Stimulated activated naive CD4-positive, alpha-beta T cell treated with Interleukin-2 at 50 U/mL for 16 hours (primary cell): ENCODE measurements around the gene KDM4F.
"Not testable (repeated sequence)": the region's sequence is repeated elsewhere in the genome, so short reads cannot be mapped to it uniquely, and the experiment has no call there.

Source experiments
- DNase-seq: peaks from one replicate; lab custom pipeline; 2025; lab: John Stamatoyannopoulos, UW

KDM4F gene

DNA sequence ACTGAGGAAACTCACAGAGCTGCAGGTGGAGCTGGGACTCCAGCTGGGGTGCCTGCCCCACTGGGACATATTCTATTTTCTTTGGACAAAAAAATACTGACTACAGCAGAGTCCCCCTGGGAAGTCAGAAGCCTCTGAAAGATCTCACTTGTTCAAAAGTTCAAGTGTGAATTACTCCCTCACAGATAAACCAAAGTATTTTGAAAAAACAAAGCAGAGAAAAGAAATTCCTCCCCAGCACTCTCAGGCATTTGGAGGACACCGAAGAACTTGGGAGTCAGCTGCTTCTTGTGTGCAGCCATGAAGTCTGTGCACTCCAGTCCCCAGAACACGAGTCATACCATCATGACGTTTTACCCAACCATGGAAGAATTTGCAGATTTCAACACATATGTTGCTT is at the start of gene KDM4F:
TSS of gene KDM4F (plus strand) at position 301 of the 400 bp plus-strand sequence.
- not testable (repeated sequence) for DNase-seq

DNA sequence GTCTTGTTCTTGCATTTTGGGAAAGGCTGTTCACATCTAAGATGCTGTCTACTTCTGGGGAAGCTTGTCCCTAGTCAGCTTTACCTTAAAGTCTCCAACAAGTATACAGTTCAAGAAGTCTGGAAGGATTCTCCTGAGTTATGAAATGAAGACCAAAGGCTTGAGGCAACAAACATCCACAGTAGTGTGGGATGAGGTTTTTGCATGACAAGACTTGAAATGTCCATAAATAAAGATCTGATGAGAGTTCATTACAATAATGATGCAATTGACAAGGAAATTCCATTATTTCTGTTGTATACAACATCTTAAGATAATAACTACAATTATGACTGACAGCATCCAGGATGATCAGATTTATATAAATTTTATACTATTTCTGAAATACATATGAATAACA is 45.5 kb upstream of the KDM4F start:
- DNase-seq = no peak

DNA sequence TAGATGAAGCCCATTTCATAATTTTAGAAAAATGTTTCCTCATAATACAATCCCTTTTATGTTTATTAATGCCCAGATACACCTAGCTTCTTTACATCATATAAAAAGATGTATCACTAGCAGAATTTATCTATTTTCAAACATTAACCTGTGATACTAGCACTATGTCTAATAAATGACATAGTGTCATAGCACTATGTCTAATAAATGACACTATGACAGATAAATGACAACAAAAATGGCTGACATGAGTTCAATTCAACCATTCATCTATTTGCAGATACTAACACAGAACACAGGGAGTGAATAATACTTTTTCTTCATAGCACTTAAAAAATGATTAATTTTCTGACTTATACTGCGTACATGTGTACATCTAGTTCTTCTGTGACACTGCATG is 43.6 kb upstream of the KDM4F start:
- DNase-seq = no peak

DNA sequence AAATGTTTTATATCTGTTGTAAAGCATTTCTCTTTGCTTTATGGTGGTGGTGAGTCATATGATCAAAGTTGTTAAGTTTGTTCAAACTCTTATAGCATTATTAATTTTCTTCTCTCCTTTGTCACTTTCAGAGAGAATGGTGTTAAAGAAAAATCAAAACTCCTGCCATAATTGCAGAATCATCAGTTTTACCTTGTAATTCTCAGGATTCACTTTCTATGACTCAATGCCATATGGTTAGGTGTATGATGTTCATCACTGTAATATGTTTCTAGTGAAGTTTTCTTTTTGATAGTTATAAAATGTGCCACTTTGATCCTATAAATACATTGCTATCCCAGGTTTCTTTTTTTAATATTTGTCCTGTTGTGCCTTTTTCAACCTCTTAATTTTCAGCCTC is 37.8 kb upstream of the KDM4F start:
- DNase-seq = no peak

DNA sequence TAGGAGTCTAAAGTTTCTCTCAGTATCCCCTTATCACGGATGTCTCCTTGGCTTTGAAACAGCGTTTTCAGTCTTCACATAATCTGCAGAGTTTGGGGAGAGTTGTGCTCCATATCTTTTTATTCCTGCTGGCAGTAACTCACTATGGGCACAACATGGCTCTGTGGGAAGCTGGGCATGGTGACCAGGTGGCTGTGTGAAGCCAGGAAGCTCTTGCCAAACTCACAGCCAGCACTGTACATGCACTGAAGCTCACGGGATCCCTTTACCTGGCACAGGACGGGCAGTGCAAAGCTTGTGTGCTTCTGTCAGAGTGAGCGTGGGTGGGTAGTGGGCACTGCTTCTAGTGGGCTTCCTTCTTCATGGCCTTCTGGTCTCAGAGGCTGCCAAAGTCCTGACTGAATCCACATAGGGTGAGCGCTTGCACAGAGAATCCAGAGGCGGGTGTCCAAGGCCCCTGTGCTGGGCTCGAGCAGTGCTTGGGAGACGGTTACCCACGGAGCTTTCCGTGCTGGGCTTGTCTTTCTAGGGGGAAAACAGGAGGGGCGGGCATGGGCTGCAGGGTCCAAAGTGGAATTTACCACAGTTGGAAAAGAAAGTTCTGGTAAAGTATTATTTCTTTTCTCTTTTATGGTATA is 34.9 kb upstream of the KDM4F start:
- DNase-seq = no peak

DNA sequence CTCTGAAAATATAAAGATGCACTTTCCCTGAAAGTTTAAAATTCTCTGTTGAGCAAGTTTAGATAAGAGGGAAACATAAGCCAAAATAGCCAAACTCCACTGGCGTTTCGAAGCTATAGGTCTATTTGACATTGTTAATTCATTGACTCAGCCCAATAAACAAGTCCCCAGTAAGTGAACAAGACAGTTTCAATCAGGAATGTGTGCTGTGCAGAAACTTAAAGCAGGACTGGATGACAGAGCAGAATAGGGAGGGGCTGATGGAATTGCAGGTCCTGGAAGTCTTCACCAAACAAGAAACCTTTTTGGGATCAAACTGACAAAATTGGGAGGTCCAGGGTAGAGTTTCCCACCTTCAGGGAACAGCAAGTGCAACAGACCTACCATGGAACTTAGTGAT is 33.1 kb upstream of the KDM4F start:
- no peak for DNase-seq

DNA sequence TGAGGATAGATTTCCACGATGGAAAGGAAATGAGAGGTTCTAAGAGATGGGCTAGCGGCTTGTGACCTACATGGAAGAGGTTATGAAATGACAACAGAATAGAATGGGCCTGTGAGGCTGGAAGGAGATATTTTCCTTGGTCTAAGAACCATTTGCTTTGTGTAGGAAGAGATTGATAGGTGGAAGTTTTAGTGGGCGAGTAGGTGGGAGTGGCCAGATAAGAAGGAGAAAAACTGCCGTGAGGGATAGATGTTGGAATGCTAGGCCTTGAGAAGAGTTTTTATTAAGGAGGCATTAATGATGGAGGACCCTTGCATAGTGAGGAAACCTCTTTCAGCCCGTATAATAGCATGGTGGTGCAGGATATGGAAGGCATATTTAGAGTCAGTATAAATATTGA is 27.8 kb upstream of the KDM4F start:
- not testable (repeated sequence) for DNase-seq

DNA sequence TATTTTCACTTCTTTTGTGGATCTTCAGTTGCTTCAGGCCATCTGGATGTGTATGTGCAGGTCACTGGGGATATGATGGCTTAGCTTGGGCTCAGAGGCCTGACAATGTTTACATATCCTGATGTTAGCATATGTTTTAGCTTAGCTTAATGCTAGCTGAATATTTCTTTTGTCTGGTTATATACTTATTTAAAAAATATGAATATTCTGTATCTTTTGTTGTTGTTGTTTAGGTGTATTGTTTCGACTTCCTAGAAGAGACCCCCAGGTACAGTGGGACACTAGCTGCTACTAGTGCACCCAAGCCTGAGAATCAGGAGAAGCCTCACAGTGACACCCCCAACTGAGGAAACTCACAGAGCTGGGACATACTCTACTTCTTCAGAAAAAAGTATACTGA is 24.3 kb upstream of the KDM4F start, which contains the start of gene KDM4E:
TSS of gene KDM4E (plus strand) at position 301 of the 400 bp plus-strand sequence. CDS start 300 bp downstream, outside the sequence.
- DNase-seq = no peak

DNA sequence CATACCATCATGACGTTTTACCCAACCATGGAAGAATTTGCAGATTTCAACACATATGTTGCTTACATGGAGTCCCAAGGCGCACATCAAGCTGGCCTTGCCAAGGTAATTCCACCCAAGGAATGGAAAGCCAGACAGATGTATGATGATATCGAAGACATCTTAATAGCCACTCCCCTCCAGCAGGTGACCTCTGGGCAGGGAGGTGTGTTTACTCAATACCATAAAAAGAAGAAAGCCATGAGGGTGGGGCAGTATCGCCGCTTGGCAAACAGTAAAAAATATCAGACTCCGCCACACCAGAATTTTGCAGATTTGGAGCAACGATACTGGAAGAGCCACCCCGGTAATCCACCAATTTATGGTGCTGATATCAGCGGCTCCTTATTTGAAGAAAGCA is 23.6 kb upstream of the KDM4F start:
- DNase-seq = not testable (repeated sequence)

DNA sequence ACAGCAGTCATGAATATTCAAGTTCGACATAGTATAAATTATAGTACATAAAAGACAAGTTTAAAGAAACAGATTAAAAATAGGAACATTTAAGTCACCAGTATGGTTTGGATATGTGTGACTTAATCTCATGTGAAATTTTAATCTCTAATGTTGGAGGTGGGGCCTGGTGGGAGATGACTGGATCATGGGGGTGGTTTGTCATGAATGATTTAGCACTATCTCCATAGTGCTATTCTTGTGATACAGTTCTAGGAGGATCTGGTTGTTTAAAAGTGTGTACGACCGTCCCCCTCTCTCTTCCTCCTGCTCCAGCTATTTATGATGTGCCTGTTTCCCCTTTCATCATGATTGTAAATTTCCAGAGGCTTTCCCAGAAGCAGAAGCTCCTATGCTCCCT is 20.9 kb upstream of the KDM4F start:
- no peak for DNase-seq

DNA sequence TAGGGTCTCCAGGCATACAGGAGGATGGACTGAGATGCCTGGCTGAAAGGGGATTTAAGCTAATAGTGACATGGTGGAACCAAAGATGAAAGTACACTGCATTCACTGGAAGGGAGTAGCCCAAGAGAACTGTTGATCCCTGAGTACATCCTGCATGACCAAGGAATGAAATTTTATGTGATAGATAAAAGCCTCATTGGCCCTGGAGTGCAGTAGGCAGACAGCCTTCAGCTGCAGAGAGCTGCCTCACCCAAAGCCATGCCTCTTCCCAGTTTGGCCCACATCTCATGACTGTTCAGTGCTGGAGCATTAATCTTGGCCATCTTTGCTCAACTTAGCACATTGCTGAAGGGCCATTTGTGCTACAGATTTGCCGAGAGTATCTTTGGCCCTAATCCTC is 16.2 kb upstream of the KDM4F start:
- no peak for DNase-seq

DNA sequence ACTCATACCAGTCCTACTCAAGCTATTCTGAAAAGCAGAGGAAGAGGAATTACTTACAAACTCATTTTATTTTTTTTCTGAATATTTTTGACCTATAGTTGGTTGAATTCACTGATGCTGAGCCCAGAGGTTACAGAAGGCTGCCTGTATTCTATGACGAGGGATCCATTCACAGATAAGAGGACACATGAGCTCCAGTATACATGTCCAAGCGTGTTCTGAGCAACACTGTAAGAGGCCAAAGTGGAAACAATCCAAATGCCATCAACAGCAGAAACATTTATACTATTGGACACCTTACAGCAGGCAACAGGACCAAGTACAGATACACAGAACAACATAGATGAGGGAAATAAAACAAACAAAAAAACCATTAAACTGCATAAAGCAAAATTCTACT is 13.9 kb upstream of the KDM4F start:
- DNase-seq = no peak

DNA sequence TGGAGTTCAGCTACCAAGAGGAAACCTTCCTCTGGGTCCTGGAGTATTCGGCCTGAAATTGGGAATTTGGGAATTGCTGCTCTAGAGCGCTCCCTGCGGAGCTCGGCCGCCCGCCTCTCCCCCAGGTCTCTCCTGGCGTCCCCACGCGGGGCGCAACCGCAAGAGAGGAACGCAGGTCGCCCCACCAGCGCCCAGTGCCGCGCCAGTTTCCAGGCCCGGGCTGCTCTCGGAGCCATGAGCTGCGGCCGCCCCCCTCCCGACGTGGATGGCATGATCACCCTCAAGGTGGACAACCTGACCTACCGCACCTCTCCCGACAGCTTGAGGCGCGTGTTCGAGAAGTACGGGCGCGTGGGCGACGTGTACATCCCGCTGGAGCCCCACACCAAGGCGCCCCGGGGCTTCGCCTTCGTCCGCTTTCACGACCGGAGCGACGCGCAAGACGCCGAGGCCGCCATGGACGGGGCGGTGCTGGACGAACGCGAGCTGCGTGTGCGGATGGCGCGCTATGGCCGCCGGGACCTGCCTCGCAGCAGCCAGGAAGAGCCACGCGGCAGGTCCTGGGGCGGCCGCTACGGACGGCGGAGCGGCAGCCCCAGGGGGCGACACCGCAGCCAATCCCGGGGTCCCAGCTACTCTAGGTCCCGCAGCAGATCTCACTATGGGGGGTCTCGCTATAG is 11.7 kb upstream of the KDM4F start:
- DNase-seq = not testable (repeated sequence)

DNA sequence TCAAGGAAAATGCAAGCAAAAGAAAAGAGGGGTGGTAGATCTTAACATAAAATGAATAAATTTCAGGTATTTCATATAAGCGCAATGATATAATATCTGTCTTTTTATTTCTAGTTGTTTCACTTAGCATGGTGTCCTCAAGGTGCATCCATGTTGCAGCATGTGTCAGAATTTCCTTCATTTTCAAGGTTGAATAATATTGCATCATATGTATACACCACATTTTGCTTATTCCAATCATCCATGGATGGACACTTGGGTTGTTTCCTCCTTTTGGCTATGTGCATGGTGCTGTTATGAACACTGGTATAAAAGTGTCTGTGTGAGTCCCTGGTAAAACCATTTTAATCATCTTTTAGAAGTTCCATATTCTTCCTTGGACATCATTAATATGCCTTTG is 7.0 kb upstream of the KDM4F start:
- no peak for DNase-seq

DNA sequence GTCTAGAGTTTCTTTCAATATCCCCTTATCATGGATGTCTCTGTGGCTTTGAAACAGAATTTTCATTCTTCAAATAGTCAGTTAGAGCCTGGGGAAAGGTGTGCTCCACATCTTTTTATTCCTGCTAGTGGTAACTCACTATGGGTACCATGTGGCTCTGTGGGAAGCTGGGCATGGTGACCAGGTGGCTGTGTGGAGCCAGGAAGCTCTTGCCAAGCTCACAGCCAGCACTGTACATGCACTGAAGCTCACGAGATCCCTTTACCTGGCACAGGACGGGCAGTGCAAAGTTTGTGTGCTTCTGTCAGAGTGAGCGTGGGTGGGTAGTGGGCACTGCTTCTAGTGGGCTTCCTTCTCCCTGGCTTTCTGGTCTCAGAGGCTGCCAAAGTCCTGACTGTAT is 6.3 kb upstream of the KDM4F start:
- no peak for DNase-seq

DNA sequence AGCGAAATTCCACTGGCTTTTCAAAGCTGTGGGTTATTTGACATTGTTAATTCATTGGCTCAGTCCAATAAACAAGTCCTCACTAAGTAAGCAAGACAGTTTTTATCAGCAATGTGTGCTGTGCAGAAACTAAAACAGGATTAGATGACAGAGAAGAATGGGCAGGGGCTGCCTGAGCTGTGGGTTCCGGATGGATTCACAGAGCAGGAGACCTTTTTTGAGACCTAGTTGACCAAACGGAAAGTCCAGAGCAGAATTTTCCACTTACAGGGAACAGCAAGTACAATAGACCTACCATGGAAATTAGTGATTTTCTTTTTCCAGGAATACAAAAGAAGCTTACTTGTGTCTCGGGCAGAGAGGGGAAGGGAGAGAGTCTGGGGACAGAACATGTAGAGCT is 5.2 kb upstream of the KDM4F start:
- no peak for DNase-seq

DNA sequence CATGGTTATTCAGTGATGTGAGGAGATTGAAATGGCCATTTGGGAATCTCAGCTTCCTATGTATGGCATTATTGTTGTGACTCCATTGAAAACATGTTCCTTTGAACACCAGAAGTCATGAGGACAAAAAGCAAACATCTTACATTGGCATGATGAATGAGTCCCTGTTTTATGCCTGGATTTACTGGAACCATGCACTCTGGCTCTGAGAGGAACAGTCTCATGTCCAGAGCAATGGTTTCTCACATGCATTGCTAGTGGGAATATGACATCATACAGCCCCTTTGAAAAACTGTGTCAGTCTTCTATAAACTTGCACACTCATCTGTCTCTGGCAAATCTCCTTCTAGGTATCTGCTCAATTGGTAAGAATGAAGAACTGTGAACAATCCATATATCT is 3.4 kb upstream of the KDM4F start:
- DNase-seq = no peak

DNA sequence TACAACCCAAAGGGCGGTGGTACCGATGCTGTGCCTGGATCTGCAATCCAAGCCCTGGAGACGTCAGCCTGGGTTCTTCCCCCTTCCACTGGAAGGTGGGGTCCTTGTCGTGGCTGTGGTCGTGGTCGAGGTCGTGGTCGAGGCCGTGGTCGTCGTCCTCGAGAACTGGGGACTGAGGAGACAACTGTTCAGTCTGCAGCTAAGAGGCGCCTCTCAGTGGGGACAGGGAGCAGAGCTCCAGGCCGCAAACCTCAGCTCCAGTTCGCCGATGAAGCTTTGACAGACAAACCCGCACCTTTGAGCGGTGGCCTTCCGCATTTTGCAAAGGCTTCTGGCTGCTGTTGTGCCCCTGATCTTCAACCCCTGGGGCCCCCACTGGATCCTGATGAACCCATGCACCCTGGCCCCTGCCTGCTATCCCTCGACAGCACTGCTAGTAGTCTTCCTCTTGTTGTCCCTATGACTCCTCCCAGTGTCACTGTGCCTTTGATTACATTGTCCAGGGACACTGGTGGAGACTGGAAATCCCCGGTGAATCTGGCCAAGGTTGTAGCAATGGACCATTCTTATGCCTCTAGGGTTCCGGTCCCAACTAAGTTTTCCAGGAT is 1.5 kb downstream of the KDM4F start:
- no peak for DNase-seq

DNA sequence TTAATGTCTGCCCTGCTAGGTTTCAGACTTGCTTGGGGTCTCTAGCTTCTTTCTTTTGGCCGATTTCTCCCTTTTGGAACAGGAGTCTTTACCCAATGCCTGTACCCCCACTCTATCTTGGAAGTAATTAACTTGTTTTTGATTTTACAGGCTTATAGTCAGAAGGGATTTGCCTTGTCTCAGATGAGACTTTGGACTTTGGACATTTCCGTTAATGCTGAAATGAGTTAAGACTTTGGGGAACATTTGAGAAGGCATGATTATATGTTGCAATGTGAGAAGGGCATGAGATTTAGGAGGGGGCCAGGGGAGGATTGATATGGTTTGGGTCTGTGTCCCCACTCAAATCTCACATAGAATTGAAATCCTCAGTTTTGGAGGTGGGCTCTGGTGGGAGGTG is 5.1 kb downstream of the KDM4F start:
- no peak for DNase-seq

DNA sequence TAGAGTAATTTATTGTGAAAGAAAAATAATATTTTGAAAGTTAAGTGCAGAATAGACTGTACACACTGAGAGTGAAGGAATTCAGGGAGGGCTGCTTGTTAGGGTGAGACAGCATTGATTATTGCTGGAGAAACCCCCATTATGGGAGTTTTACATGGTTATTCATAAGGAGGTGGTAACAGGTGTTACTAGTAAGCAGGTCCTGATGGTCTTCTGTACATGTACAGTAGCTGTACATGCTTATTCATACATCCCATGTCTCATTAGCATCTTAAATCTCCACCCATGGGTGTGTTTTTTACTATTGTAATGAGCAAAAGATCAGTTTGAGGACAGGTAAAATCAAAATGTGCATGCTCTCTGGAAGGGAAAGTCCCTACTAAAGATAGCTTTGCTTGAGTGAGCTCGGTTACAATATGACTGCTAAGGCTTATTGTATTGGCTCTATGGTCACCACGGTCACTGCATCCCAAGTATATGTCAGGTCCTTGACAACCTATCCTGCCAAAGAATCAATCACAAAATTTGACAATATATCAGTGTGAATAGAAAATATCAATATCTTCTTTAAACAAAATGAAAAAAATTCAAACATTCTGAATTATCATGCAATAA is 6.2 kb downstream of the KDM4F start:
- DNase-seq = no peak

DNA sequence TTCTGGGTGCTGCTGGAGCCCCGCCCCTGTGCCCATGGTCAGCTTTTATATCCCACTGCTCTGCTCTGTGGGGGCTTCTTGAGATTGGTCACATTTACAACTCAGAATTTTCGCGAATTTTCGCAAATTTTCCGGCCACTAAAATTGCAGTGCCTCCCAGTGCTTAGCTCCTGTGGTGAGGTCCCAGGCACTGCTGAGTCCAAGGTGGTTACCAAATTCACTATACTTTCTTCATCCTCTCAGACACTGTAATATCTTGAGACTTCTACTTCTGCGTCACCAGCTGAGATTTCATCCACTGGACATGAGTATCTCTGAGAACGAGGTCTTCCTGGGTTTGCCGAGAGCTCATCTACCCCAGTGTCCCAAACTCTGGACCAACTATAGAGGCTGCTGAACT is 8.7 kb downstream of the KDM4F start:
- DNase-seq = no peak

DNA sequence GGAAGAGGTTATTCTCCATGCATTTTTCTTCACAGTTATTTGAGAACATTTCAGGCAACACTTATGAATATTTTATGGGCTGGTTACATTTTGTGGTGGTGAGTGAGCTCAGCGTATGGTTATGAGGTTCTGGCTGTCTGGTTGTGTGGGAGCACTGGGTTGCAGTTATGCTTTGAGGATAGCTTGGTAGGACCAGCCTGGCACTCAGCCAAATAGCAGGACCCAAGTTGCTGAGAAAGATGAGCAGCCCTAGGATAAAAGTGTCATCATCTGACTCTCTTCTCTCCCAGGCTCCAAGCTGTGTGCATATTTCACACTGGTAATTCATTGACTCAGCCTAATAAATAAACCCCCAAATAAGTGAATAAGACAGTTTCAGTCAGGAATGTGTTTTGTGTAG is 9.4 kb downstream of the KDM4F start:
- no peak for DNase-seq

DNA sequence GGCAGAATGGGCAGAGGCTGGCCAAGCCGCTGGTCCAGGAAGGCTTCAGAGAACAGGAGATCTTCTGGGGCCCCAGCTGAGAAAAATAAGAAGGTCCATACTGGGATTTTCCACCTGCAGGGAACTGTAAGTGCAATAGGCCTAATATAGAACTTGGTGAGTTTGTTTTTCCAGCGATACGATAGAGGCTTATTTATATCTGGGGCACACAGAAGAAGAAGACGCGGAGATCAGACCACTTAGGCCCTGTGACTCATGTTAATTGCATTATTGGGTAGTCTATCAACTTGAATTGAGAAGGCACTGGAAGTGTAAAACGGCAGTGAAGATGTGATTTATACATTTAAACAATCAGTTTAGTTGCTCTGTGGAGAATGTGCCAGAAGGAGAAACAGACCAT is 9.8 kb downstream of the KDM4F start:
- no peak for DNase-seq
